Upper lobe of right lung (tissue), 1 donor: Measurements from ENCODE around the gene CASKIN1. TPM values are rescaled to one million over a fixed set of nuclear protein-coding genes. Genes with fewer than 3 reads are reported as not detected.

ENCODE experiments used
- ATAC-seq: fragments of 200-7000 bp; cut with Tn5 transposase; one replicate; pipeline ENCODE4 v1.9.1; 2020; ENCODE audit warnings: mild to moderate bottlenecking, moderate library complexity
- DNase-seq: peaks from one replicate; pipeline ENCODE4 v3.0.0-alpha.2; 2020
- H3K27ac ChIP-seq: fragments of 200-600 bp; one replicate; pipeline ENCODE4 v1.8.0; 2022
- H3K27me3 ChIP-seq: fragments of 200-600 bp; one replicate; pipeline ENCODE4 v1.8.0; 2022; ENCODE audit warnings: mild to moderate bottlenecking
- H3K36me3 ChIP-seq: fragments of 200-600 bp; one replicate; pipeline ENCODE4 v1.8.0; 2022
- H3K4me1 ChIP-seq: fragments of 200-600 bp; one replicate; pipeline ENCODE4 v1.8.0; 2022
- H3K4me3 ChIP-seq: fragments of 200-600 bp; one replicate; pipeline ENCODE4 v1.8.0; 2022; ENCODE audit warnings: mild to moderate bottlenecking
- H3K9me3 ChIP-seq: fragments of 200-600 bp; one replicate; pipeline ENCODE4 v1.8.0; 2022
- intact Hi-C: fragments of 100-400 bp; cut with DNase I; formaldehyde crosslinking; loops from one replicate; pipeline ENCODE4 v1.11.0; 2022
- total RNA-seq: library from RNA; stranded (reverse); fragmentation: NEBNext Ultra II Directional; extraction: Animal tissue kit (Norgen Biotek cat#: 25700); gene quantifications from one replicate; pipeline ENCODE4 v1.2.1, GENCODE V29; 2021
- TF ChIP-seq, protein P1 (sequence below): fragments of 200-600 bp; IDR thresholded peaks from one replicate; pipeline ENCODE4 v1.8.0; 2022; ENCODE audit warnings: antibody characterized with exemption
- donor health status: DM: no; HTN: yes; CAD: no; lungs with severe emphysema.

Gene CASKIN1
- total RNA-seq, 1 donor from 2014 or later: 0.06 TPM

DNA sequence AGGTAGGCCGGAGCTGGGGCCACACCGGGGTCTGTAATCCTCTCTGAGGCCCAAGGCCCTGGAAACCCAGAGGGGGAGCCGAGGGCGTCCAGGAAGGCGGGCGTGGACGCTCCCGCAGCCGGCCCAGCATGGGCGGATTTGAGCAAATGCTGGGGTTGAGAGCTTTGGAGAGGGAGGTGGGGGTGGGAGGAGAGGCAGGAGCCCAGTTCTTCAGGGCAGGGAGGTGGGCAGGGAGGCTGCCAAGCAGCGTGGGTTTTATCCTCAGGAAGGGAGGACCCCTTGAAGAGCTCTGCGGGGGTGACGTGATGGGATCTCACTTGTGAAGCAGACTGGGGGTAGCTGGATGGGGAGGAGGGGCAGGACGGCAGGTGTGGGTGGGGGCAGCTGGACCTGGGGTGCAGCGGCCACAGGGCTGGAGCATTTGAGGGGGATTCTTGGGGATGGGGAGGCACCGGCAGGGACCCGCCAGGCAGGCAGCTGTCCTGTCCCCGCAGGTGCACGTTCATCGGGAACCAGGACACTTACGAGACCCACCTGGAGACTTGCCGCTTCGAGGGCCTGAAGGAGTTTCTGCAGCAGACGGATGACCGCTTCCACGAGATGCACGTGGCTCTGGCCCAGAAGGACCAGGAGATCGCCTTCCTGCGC, 23.6 kb downstream of the CASKIN1 start:
- Histone ChIP-seq H3K27me3 (no peaks in the 10 kb centered on the region), H3K4me3 (no peak overlapping the region), H3K9me3 (no peaks in the 10 kb centered on the region), H3K36me3 (peaks cover 55% of the 10 kb centered on the region), H3K27ac (no peak overlapping the region), H3K4me1 (no peaks in the 10 kb centered on the region)
- intact Hi-C loops: no loop called here
- DNase-seq: no peak
- no peak for ATAC-seq
- TF ChIP-seq, protein P1, sequence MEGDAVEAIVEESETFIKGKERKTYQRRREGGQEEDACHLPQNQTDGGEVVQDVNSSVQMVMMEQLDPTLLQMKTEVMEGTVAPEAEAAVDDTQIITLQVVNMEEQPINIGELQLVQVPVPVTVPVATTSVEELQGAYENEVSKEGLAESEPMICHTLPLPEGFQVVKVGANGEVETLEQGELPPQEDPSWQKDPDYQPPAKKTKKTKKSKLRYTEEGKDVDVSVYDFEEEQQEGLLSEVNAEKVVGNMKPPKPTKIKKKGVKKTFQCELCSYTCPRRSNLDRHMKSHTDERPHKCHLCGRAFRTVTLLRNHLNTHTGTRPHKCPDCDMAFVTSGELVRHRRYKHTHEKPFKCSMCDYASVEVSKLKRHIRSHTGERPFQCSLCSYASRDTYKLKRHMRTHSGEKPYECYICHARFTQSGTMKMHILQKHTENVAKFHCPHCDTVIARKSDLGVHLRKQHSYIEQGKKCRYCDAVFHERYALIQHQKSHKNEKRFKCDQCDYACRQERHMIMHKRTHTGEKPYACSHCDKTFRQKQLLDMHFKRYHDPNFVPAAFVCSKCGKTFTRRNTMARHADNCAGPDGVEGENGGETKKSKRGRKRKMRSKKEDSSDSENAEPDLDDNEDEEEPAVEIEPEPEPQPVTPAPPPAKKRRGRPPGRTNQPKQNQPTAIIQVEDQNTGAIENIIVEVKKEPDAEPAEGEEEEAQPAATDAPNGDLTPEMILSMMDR: no peak

DNA sequence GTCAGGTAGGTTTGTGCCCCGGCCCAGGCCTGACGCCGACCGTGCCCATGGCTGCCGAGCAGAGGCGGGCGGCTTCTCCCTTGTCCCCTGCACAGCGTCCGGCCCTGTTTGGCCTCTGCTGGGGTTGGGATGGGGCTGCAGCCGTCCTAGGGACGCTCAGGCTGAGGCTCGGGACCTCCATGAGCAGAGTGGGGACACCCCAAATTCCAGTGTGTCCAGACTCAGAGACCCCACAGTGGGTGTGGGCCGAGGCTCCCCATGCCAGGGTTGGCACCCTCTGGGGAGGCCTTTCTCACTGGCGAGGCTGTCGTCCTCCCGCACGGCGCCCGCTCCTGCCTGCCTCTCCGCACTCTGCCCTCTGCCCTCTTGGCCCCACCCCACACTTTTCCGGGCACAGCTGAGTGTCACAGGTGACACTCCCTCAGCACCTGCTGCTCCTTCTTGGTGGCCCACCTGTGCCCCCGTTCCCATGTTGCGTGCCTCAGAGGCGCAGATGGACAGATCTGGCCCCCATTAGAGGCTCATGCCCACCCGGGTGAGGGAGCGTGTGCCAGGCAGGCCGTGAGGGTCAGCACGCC, 24.7 kb downstream of the CASKIN1 start:
- intact Hi-C loops: no loop called here
- ATAC-seq (no peak), DNase-seq (no peak)
- H3K36me3 ChIP-seq: peaks cover 64% of the 10 kb centered on the region
- no peaks in the 10 kb centered on the region for H3K4me1 ChIP-seq
- no peaks in the 10 kb centered on the region for H3K9me3 ChIP-seq
- no peaks in the 10 kb centered on the region for H3K27me3 ChIP-seq
- H3K4me3 ChIP-seq: peak overlapping the region; percentile 47
- TF ChIP-seq, protein P1: no peak
- no peak overlapping the region for H3K27ac ChIP-seq

DNA sequence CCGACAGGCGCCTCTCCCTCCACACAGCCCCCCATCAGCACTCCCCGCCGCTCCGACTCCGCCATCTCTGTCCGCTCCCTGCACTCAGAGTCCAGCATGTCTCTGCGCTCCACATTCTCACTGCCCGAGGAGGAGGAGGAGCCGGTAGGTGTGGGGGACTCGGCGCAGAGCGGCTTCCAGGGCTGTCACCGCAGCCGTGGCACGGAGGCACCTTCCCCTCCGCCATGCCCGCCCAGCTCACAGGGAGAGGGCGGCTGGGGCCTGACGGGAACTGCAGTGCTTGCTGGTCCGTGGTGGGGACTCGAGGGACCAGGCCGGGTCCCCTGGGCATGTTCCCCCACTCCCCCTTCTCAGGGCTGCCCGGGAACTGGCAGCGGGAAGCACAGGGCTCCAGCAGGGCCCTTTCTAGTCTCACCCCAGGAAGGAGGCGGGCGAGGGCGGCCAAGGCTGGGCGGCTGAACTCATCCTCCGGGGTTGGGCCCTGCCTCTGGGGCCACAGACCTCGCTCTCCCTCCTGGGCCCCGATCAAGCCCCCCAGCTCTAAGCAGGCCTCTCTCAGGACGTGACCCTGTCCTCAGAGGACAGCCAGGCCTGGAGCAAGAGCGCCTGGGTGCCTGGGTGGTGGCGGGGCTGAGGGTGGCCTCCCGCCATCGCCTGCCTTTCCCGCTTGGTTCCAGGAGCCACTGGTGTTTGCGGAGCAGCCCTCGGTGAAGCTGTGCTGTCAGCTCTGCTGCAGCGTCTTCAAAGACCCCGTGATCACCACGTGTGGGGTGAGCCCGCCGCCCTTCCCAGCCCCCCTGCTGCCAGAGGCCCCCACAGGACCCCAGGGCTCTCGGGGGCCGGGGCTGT, 25.6 kb downstream of the CASKIN1 start:
- intact Hi-C loops: no loop called here
- H3K36me3 ChIP-seq: peaks cover 64% of the 10 kb centered on the region
- TF ChIP-seq, protein P1: no peak
- no peak for ATAC-seq
- H3K4me3 ChIP-seq: peak overlapping the region; percentile 47
- H3K27ac ChIP-seq: peak overlapping the region; percentile 68
- H3K4me1 ChIP-seq: no peaks in the 10 kb centered on the region
- no peaks in the 10 kb centered on the region for H3K27me3 ChIP-seq
- DNase-seq: no peak
- no peaks in the 10 kb centered on the region for H3K9me3 ChIP-seq

DNA sequence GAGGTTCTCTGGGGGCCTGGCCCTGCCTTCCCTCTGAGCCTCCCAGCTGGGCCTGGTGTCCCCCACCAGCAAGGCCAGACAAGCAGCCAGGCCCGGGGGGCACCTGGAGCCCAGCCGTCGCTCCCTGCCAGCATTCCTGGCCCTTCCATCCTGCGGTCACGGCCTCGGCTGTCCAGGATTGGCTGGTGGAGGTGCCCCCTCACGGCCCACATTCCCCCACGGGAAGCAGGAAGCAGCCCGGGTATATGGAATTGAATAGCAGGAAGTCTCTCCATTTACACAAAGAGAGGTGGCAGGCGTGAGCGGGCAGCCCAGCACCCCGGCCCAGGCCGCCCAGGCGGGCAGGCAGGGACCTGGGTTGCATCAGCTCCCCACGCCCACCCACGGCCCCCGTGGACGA, 26.3 kb downstream of the CASKIN1 start:
- Histone ChIP-seq H3K9me3 (no peaks in the 10 kb centered on the region), H3K4me1 (no peaks in the 10 kb centered on the region), H3K36me3 (peaks cover 59% of the 10 kb centered on the region), H3K27me3 (no peaks in the 10 kb centered on the region), H3K4me3 (peak overlapping the region; percentile 47), H3K27ac (peak overlapping the region; percentile 68)
- ATAC-seq (peak; percentile 46), DNase-seq (no peak)
- TF ChIP-seq, protein P1: no peak
- intact Hi-C loops: no loop called here

DNA sequence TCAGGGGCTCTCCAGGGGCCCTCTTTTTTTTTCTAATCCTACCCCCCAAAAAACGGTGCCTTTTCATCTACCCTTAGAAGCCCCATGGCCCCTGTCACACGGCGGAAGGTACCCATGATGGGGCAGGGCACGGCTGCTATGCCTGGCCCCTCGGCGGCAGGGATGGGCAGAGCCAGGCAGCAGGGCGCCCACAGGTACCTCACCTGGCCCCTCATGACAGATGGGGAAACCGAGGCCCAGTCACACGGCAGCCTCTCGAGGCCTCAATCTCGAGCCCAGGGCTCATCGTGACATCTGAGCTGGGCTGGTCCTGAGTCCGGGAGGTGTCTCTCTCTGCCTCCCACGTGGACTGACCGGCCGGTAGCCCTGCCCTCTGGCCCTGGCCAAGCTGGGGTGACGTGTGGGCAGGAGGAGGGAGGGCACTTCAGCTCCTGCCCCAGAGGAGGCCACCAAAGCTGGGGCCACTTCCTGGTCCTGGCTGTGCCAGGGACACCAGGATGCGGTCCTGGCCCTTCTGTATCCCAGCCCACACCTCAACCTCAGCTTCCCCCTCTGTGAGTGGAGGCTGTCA, 29.3 kb downstream of the CASKIN1 start:
- DNase-seq: no peak
- H3K9me3 ChIP-seq: no peaks in the 10 kb centered on the region
- TF ChIP-seq, protein P1: no peak

More for the DNA sequence above, 29.3 kb downstream of the CASKIN1 start:
- Histone ChIP-seq H3K4me3 (no peak overlapping the region), H3K27me3 (no peaks in the 10 kb centered on the region), H3K4me1 (no peaks in the 10 kb centered on the region), H3K36me3 (peaks cover 37% of the 10 kb centered on the region), H3K27ac (no peak overlapping the region)
- no peak for ATAC-seq
- intact Hi-C loops: no loop called here
